Gastrocnemius medialis (tissue), 4 donors: ENCODE results near the gene TRDMT1. TPM values are rescaled to one million over a fixed set of nuclear protein-coding genes. Genes with fewer than 3 reads are reported as not detected.
A peak's percentile ranks its signal among the peaks of the same experiment; 100 is the strongest.

Experiments used
- ATAC-seq, 2 donors: fragments of 150-250 bp; one replicate each; pipeline ENCODE4 v1.9.1; 2016
- DNase-seq, 2 donors: peaks; one replicate each; pipeline ENCODE4 v3.0.0-alpha.2; 2019
- H3K27ac ChIP-seq, 4 donors: fragments of 200-600 bp; sonication (generic); 1 replicate in 1 of 4; 2 replicates in 3 of 4; pipeline ENCODE4 v1.5.1; 2016 to 2018; ENCODE audit warnings: mild to moderate bottlenecking in 2 of 4, moderate library complexity in 1 of 4
- H3K27me3 ChIP-seq, 3 donors: fragments of 200-600 bp; sonication (generic) in 2 of 3; 1 replicate in 1 of 3; 2 replicates in 2 of 3; pipeline versions ENCODE4 v1.5.1 to v1.6.0; 2016 to 2019; ENCODE audit warnings: mild to moderate bottlenecking in 1 of 3, moderate library complexity in 1 of 3
- H3K36me3 ChIP-seq, 2 donors: fragments of 200-600 bp; sonication (generic) in 1 of 2; one replicate each; pipeline ENCODE4 v1.5.1; 2017 to 2018
- H3K4me1 ChIP-seq, 2 donors: fragments of 200-600 bp; sonication (generic) in 1 of 2; one replicate each; pipeline ENCODE4 v1.5.1; 2016 to 2017; ENCODE audit warnings: mild to moderate bottlenecking in 2 of 2
- H3K4me3 ChIP-seq, 4 donors: fragments of 200-600 bp; sonication (generic) in 3 of 4; 1 replicate in 1 of 4; 2 replicates in 3 of 4; pipeline ENCODE4 v1.5.1; 2016 to 2019; ENCODE audit warnings: mild to moderate bottlenecking in 2 of 4
- H3K9me3 ChIP-seq, 3 donors: fragments of 200-600 bp; sonication (generic) in 2 of 3; 1 replicate in 1 of 3; 2 replicates in 2 of 3; pipeline ENCODE4 v1.5.1; 2016 to 2019
- POLR2A ChIP-seq, 2 donors: fragments of 450-650 bp; IDR thresholded peaks; one replicate each; pipeline ENCODE4 v1.6.1; 2017; ENCODE audit warnings: antibody characterized with exemption in 2 of 2, mild to moderate bottlenecking in 2 of 2, moderate library complexity in 2 of 2
- in situ Hi-C, 4 donors: fragments of 200-750 bp; cut with MboI; loops; one replicate each; pipeline versions ENCODE4 v1.15.0 to v1.8.0; 2017; ENCODE audit warnings: low sequenced_read_pairs in 4 of 4
- intact Hi-C: fragments of 100-400 bp; cut with DNase I; formaldehyde crosslinking; loops from one replicate; pipeline ENCODE4 v1.15.1; 2023; ENCODE audit warnings: low total_unique reads
- total RNA-seq, 4 donors: library from RNA; depleted of rRNA; stranded (reverse); fragments of >200 nt; gene quantifications; one replicate each; pipeline versions ENCODE4 v1.1.0 to v1.2.3, GENCODE V29; 2016
- TF ChIP-seq, protein P1 (sequence below), 5 experiments: fragments of 450-650 bp in 3 of 5; fragments of 200-600 bp in 2 of 5; sonication (generic) in 2 of 5; IDR thresholded peaks in 4 of 5; conservative IDR thresholded peaks in 1 of 5; 1 replicate in 4 of 5; 2 replicates in 1 of 5; pipeline ENCODE4 v1.5.1; 2016 to 2019; ENCODE audit warnings: antibody characterized with exemption in 5 of 5, mild to moderate bottlenecking in 3 of 5, moderate library complexity in 3 of 5

Gene TRDMT1
- total RNA-seq, 4 donors from 2014 or later: 0.85 to 4.7 (median 2.1) TPM

GRCh38 chr10:17233286-17233991, 32.0 kb upstream of the TRDMT1 start:
- Histone ChIP-seq H3K4me1 (peaks cover 38 to 43% of the 10 kb centered on the region in 2 donors), H3K9me3 (no peaks in the 10 kb centered on the region), H3K27ac (peak overlapping the region in 3 of 4 donors; percentile 28 to 54 (median 38)), H3K36me3 (peaks cover 0 to 12% of the 10 kb centered on the region in 2 donors), H3K4me3 (peak overlapping the region in 3 of 4 donors; percentile 6 to 70 (median 12)), H3K27me3 (peaks cover 20 to 55% (median 52%) of the 10 kb centered on the region in 3 donors)
- intact Hi-C loops: no loop called here
- no peak for ATAC-seq
- in situ Hi-C loops: no loop called here
- TF ChIP-seq, protein P1, sequence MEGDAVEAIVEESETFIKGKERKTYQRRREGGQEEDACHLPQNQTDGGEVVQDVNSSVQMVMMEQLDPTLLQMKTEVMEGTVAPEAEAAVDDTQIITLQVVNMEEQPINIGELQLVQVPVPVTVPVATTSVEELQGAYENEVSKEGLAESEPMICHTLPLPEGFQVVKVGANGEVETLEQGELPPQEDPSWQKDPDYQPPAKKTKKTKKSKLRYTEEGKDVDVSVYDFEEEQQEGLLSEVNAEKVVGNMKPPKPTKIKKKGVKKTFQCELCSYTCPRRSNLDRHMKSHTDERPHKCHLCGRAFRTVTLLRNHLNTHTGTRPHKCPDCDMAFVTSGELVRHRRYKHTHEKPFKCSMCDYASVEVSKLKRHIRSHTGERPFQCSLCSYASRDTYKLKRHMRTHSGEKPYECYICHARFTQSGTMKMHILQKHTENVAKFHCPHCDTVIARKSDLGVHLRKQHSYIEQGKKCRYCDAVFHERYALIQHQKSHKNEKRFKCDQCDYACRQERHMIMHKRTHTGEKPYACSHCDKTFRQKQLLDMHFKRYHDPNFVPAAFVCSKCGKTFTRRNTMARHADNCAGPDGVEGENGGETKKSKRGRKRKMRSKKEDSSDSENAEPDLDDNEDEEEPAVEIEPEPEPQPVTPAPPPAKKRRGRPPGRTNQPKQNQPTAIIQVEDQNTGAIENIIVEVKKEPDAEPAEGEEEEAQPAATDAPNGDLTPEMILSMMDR (IDR thresholded peaks at IDR 0.05 in 4 of 5, conservative IDR thresholded peaks at IDR 0.05 in 1 of 5): no peak
- no peak for TF ChIP-seq POLR2A (IDR thresholded peaks at IDR 0.05)
- DNase-seq: no peak

GRCh38 chr10:17232276-17232960, 30.9 kb upstream of the TRDMT1 start:
- peak overlapping the region in 2 of 4 donors; percentile 14 to 28 for H3K27ac ChIP-seq
- H3K36me3 ChIP-seq: peaks cover 0 to 12% of the 10 kb centered on the region in 2 donors
- H3K27me3 ChIP-seq: peaks cover 24 to 63% (median 57%) of the 10 kb centered on the region in 3 donors
- TF ChIP-seq POLR2A (IDR thresholded peaks at IDR 0.05): no peak
- TF ChIP-seq, protein P1 (IDR thresholded peaks at IDR 0.05 in 4 of 5, conservative IDR thresholded peaks at IDR 0.05 in 1 of 5): no peak
- H3K4me3 ChIP-seq: peak overlapping the region; percentile 18 to 75 (median 46)
- ATAC-seq (no peak), DNase-seq (no peak)
- intact Hi-C loops (no loop called here), in situ Hi-C loops (no loop called here)
- no peaks in the 10 kb centered on the region for H3K9me3 ChIP-seq
- H3K4me1 ChIP-seq: peaks cover 38 to 44% of the 10 kb centered on the region in 2 donors

DNA sequence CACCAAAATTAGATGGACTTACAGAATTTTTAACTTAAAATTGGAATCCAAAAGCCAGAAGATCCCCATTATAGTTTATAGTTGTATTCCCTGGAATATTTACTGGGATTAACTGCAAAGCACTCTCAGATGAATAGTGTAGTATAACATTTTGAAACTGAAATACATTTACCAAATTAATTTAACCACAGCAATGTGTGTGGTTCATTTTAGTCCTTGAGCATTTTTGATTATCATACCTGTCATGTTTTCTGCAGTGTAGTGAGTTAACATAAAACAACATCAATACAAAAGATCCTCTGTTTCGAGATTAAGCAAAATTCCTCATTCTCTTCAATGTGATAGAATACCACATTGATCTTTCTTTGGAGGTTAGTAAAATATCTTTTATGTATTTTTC, 30.3 kb upstream of the TRDMT1 start:
- TF ChIP-seq POLR2A (IDR thresholded peaks at IDR 0.05): no peak
- TF ChIP-seq, protein P1 (IDR thresholded peaks at IDR 0.05 in 4 of 5, conservative IDR thresholded peaks at IDR 0.05 in 1 of 5): no peak
- in situ Hi-C loops: no loop called here

DNA sequence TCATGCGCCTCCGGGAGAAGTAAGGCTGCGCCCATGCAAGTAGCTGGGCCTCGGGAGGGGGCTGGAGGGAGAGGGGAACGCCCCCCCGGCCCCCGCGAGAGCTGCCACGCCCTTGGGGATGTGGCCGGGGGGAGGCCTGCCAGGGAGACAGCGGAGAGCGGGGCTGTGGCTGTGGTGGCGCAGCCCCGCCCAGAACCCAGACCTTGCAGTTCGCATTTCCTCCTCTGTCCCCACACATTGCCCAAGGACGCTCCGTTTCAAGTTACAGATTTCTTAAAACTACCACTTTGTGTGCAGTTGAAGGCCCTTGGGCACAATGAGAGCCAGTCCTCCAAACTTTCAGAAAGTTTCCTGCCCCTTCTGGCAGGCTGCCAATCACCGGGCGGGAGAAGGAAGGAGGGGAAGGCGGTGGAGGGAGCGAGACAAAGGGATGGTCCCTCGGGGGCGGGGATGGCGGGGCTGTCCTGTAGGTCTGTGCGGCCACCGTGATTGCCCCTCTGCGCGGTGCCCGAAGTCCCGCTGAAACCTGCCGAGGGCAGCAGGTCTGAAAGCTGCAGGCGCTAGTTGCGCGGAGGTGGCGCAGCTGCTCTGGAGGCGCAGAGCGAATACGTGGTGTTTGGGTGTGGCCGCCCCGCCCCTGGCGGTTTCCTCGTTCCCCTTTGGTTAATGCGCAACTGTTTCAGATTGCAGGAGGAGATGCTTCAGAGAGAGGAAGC, 28.7 kb upstream of the TRDMT1 start:
- peaks cover 24 to 66% (median 58%) of the 10 kb centered on the region in 3 donors for H3K27me3 ChIP-seq
- DNase-seq (peak; percentile 53 to 70), ATAC-seq (peak; percentile 37 to 40)
- peak overlapping the region; percentile 91 to 94 (median 92) for H3K27ac ChIP-seq
- in situ Hi-C loops (no loop called here), intact Hi-C loops (loop anchor here (5.0 kb wide), 1 partner anchor 228 kb away; no protein-coding TSS in a partner anchor)
- H3K4me1 ChIP-seq: peaks cover 23 to 28% of the 10 kb centered on the region in 2 donors
- H3K9me3 ChIP-seq: no peaks in the 10 kb centered on the region
- peak overlapping the region; percentile 56 to 83 (median 72) for H3K4me3 ChIP-seq
- H3K36me3 ChIP-seq: peaks cover 0 to 12% of the 10 kb centered on the region in 2 donors
- TF ChIP-seq POLR2A (IDR thresholded peaks at IDR 0.05): peak in 1 of 2 donors; percentile 50
- TF ChIP-seq, protein P1 (IDR thresholded peaks at IDR 0.05 in 4 of 5, conservative IDR thresholded peaks at IDR 0.05 in 1 of 5): no peak

More for the DNA sequence above, 30.3 kb upstream of the TRDMT1 start:
- DNase-seq (no peak), ATAC-seq (no peak)
- Histone ChIP-seq H3K27ac (peak overlapping the region in 2 of 4 donors; percentile 91 to 94), H3K27me3 (peaks cover 24 to 66% (median 63%) of the 10 kb centered on the region in 3 donors), H3K9me3 (no peaks in the 10 kb centered on the region), H3K4me1 (peaks cover 36 to 40% of the 10 kb centered on the region in 2 donors), H3K36me3 (peaks cover 0 to 12% of the 10 kb centered on the region in 2 donors), H3K4me3 (peak overlapping the region; percentile 18 to 83 (median 72))
- intact Hi-C loops: no loop called here
